Caco-2 (cell line): Measurements from ENCODE around the gene TLL1. TPM values are rescaled to one million over a fixed set of nuclear protein-coding genes. Genes with fewer than 3 reads are reported as not detected.

ENCODE experiments used
- BruUV-seq: library from RNA; stranded (reverse); fragments of 400-500 nt; replicated peaks from 2 replicates; lab custom pipeline; 2021; lab: Mats Ljungman, UMichigan
- CTCF ChIA-PET: fragments of 300-600 bp; sonication (Branson Sonifier 250); formaldehyde crosslinking; loops from one replicate; lab custom pipeline; 2022; ENCODE audit warnings: antibody characterized with exemption; lab: Charles Lee
- POLR2A ChIA-PET: fragments of 300-600 bp; sonication (Branson Sonifier 250); formaldehyde crosslinking; loops from one replicate; lab custom pipeline; 2022; ENCODE audit warnings: antibody characterized with exemption; lab: Charles Lee
- DNase-seq, 2 experiments: peaks; one replicate each; pipeline versions ENCODE4 v3.0.0 to v3.0.0-alpha.2; 2020 to 2022
- H3K27me3 ChIP-seq: replicated peaks from 2 replicates; pipeline ENCODE4 v1.6.0; 2011; ENCODE audit warnings: low read length; ENCODE audit not compliant: control insufficient read depth, insufficient read depth
- H3K36me3 ChIP-seq: 2 replicates; pipeline ENCODE4 v1.5.1; 2011; ENCODE audit warnings: low read length; ENCODE audit not compliant: control insufficient read depth, insufficient read depth
- H3K4me1 ChIP-seq: fragments of 250-450 bp; sonication (Bioruptor Pico); 2 replicates; pipeline ENCODE4 v1.5.1; 2020; ENCODE audit warnings: mild to moderate bottlenecking
- H3K4me3 ChIP-seq: 2 replicates; pipeline ENCODE4 v1.5.1; 2011; ENCODE audit warnings: low read depth, mild to moderate bottlenecking, control low read depth, low read length
- H3K9me3 ChIP-seq: fragments of 250-450 bp; sonication (Bioruptor Pico); 2 replicates; pipeline ENCODE4 v1.5.1; 2020; ENCODE audit warnings: mild to moderate bottlenecking, moderate library complexity
- H3K27ac Mint-ChIP-seq: one replicate; pipeline ENCODE4 v1.8.0; 2022; ENCODE audit warnings: mixed read lengths; ENCODE audit not compliant: unreplicated experiment
- H3K27me3 Mint-ChIP-seq: one replicate; pipeline ENCODE4 v1.8.0; 2022; ENCODE audit warnings: mixed read lengths; ENCODE audit not compliant: insufficient read depth, unreplicated experiment
- H3K36me3 Mint-ChIP-seq: one replicate; pipeline ENCODE4 v1.8.0; 2022; ENCODE audit warnings: mild to moderate bottlenecking, mixed read lengths; ENCODE audit not compliant: insufficient read depth, unreplicated experiment
- H3K4me1 Mint-ChIP-seq: one replicate; pipeline ENCODE4 v1.8.0; 2022; ENCODE audit warnings: low read depth, mixed read lengths; ENCODE audit not compliant: unreplicated experiment
- H3K4me3 Mint-ChIP-seq: one replicate; pipeline ENCODE4 v1.8.0; 2022; ENCODE audit warnings: mild to moderate bottlenecking, moderate library complexity, mixed read lengths; ENCODE audit not compliant: unreplicated experiment
- H3K9me3 Mint-ChIP-seq: one replicate; pipeline ENCODE4 v1.8.0; 2022; ENCODE audit warnings: mixed read lengths; ENCODE audit not compliant: unreplicated experiment
- CTCF ChIP-seq, 2 experiments: fragments of 200-600 bp in 1 of 2; IDR thresholded peaks; 1 replicate in 1 of 2; 2 replicates in 1 of 2; pipeline versions ENCODE4 v1.5.1 to v1.8.0; 2011 to 2022; ENCODE audit warnings: antibody characterized with exemption in 1 of 2, control low read depth in 1 of 2, inconsistent platforms in 1 of 2, low read depth in 1 of 2, low read length in 1 of 2, mild to moderate bottlenecking in 1 of 2, moderate library complexity in 1 of 2; ENCODE audit not compliant: insufficient read depth in 1 of 2, severe bottlenecking in 1 of 2, unreplicated experiment in 1 of 2
- intact Hi-C: fragments of 100-400 bp; cut with micrococcal nuclease; formaldehyde crosslinking; loops from one replicate; pipeline ENCODE4 v1.10.0; 2022; ENCODE audit not compliant: unreplicated experiment
- total RNA-seq: library from RNA; stranded (reverse); gene quantifications from 2 replicates; pipeline ENCODE4 v1.2.3, GENCODE V29; 2022

Gene TLL1
- total RNA-seq, 1 experiment from 2014 or later, result 14.2 TPM

- Histone ChIP-seq H3K9me3 (no peaks in the 10 kb centered on the region), H3K4me1 (peaks cover 10% of the 10 kb centered on the region; the same call in 1 of the 2 replicates), H3K36me3 (no peaks in the 10 kb centered on the region), H3K27me3 (no peaks in the 10 kb centered on the region), H3K4me3 (no peak overlapping the region)
- H3K27ac Mint-ChIP-seq, result no peak overlapping the region
- ChIA-PET POLR2A (no interaction called here), CTCF (no interaction called here)
- TF ChIP-seq CTCF (IDR thresholded peaks at IDR 0.05; ENCODE audit: insufficient read depth in 1 of 2, low read depth in 1 of 2, low read length in 1 of 2, severe bottlenecking in 1 of 2, unreplicated experiment in 1 of 2), result no peak
- peak in 1 of 2 experiments; percentile 5 for DNase-seq
- H3K4me1 Mint-ChIP-seq, result peaks cover 11% of the 10 kb centered on the region
- no TSS peak for BruUV-seq
- peaks cover 5% of the 10 kb centered on the region for H3K36me3 Mint-ChIP-seq
- intact Hi-C loops, result no loop called here
- H3K4me3 Mint-ChIP-seq, result no peak overlapping the region
- H3K9me3 Mint-ChIP-seq, result no peaks in the 10 kb centered on the region
- H3K27me3 Mint-ChIP-seq, result no peaks in the 10 kb centered on the region
Observed at GRCh38 chr4:165994701-165995100, 121.7 kb downstream of the TLL1 start.

GRCh38 chr4:166003811-166004210 lies 130.8 kb downstream of the TLL1 start:
- Histone ChIP-seq H3K4me3 (no peak overlapping the region), H3K36me3 (no peaks in the 10 kb centered on the region), H3K9me3 (no peaks in the 10 kb centered on the region), H3K4me1 (no peaks in the 10 kb centered on the region), H3K27me3 (no peaks in the 10 kb centered on the region)
- Mint-ChIP-seq H3K4me3 (no peak overlapping the region), H3K9me3 (no peaks in the 10 kb centered on the region), H3K27me3 (no peaks in the 10 kb centered on the region), H3K36me3 (peaks cover 5% of the 10 kb centered on the region), H3K4me1 (no peaks in the 10 kb centered on the region), H3K27ac (no peak overlapping the region)
- CTCF ChIA-PET, result no interaction called here
- intact Hi-C loops, result no loop called here
- POLR2A ChIA-PET, result no interaction called here
- BruUV-seq, result no TSS peak
- TF ChIP-seq CTCF (IDR thresholded peaks at IDR 0.05; ENCODE audit: insufficient read depth in 1 of 2, low read depth in 1 of 2, low read length in 1 of 2, severe bottlenecking in 1 of 2, unreplicated experiment in 1 of 2), result no peak
- DNase-seq, result no peak

GRCh38 chr4:166006217-166006616 lies 133.2 kb downstream of the TLL1 start:
- ChIA-PET POLR2A (no interaction called here), CTCF (no interaction called here)
- Mint-ChIP-seq H3K27ac (no peak overlapping the region), H3K27me3 (no peaks in the 10 kb centered on the region), H3K36me3 (peaks cover 5% of the 10 kb centered on the region), H3K4me3 (no peak overlapping the region), H3K4me1 (no peaks in the 10 kb centered on the region), H3K9me3 (peaks cover 9% of the 10 kb centered on the region)
- H3K27me3 ChIP-seq, result no peaks in the 10 kb centered on the region
- intact Hi-C loops, result no loop called here
- no peak for DNase-seq
- H3K4me1 ChIP-seq, result no peaks in the 10 kb centered on the region
- H3K9me3 ChIP-seq, result no peaks in the 10 kb centered on the region
- H3K4me3 ChIP-seq, result no peak overlapping the region
- no TSS peak for BruUV-seq
- TF ChIP-seq CTCF (IDR thresholded peaks at IDR 0.05; ENCODE audit: insufficient read depth in 1 of 2, low read depth in 1 of 2, low read length in 1 of 2, severe bottlenecking in 1 of 2, unreplicated experiment in 1 of 2), result no peak
- H3K36me3 ChIP-seq, result no peaks in the 10 kb centered on the region
